ENCODE data around the gene VTA1.
"Not testable (repeated sequence)": the region's sequence is repeated elsewhere in the genome, so short reads cannot be mapped to it uniquely, and the experiment has no call there.

Gene VTA1

GRCh38 chr6:142218446-142218845 is 71.4 kb downstream of the VTA1 start:
- peaks cover 10 to 27% (median 25%) of the 10 kb centered on the region in 3 donors for H3K36me3 ChIP-seq
- no peak for TF ChIP-seq CTCF (IDR thresholded peaks at IDR 0.05)
- H3K27me3 ChIP-seq: no peaks in the 10 kb centered on the region
- no peaks in the 10 kb centered on the region for H3K4me1 ChIP-seq
- no peak overlapping the region for H3K4me3 ChIP-seq
- intact Hi-C loops (cut with DNase I; ENCODE audit: low total_unique reads): no loop called here
- no peak overlapping the region for H3K27ac ChIP-seq
- DNase-seq: no peak
- no peaks in the 10 kb centered on the region for H3K9me3 ChIP-seq

DNA sequence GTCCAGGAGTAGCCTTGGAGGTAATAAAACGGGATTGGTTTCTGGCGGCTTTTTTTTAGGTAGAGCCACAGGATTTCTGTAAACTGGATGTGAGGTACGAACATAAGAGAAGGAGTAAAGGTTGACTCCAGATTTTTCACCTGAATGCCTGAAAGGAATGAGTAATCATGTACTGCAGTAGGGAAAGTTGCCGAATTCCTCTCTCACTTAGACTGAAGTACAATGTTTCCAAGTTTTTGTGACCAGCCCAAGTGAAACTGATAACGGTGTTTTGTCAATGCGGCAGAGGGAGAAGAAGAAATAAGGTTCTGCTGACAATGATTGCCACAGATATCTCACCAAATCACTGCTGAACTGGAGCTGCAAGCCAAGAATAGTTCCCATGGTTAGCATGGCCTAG is 75.0 kb downstream of the VTA1 start:
- no peak overlapping the region for H3K27ac ChIP-seq
- no peaks in the 10 kb centered on the region for H3K4me1 ChIP-seq
- no peaks in the 10 kb centered on the region for H3K27me3 ChIP-seq
- no peak for DNase-seq
- peaks cover 9 to 20% (median 20%) of the 10 kb centered on the region in 3 donors for H3K36me3 ChIP-seq
- TF ChIP-seq CTCF (IDR thresholded peaks at IDR 0.05): no peak
- H3K4me3 ChIP-seq: no peak overlapping the region
- H3K9me3 ChIP-seq: no peaks in the 10 kb centered on the region
- intact Hi-C loops (cut with DNase I; ENCODE audit: low total_unique reads): no loop called here

GRCh38 chr6:142223938-142224337 is 76.9 kb downstream of the VTA1 start:
- Histone ChIP-seq H3K27me3 (no peaks in the 10 kb centered on the region), H3K4me3 (no peak overlapping the region), H3K36me3 (peaks cover 6 to 13% (median 12%) of the 10 kb centered on the region in 3 donors), H3K27ac (no peak overlapping the region), H3K4me1 (no peaks in the 10 kb centered on the region), H3K9me3 (peaks cover 0 to 6% (median 5%) of the 10 kb centered on the region in 3 donors)
- TF ChIP-seq CTCF (IDR thresholded peaks at IDR 0.05): no peak
- DNase-seq: no peak
- intact Hi-C loops (cut with DNase I; ENCODE audit: low total_unique reads): no loop called here

DNA sequence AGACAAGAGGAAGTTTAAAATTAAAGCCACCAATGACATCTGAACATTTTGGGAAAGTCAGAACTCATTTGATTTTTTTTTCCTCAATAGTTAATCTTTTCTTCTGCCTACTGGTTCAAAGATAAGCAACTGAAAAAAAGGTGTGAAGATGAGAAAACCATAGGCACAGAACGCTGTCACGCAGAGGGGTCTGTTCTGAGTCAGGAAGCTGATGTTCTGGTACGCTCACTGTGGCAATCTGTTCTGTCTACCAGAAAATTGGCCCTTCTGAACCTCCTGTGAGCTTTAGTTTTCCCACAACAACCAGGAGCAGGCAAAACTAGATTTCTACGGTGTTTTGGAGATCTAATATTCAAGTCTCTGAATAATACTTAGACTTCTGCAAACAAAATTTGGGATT is 78.1 kb downstream of the VTA1 start:
- intact Hi-C loops (cut with DNase I; ENCODE audit: low total_unique reads): no loop called here
- TF ChIP-seq CTCF (IDR thresholded peaks at IDR 0.05): no peak
- H3K27me3 ChIP-seq: no peaks in the 10 kb centered on the region

DNA sequence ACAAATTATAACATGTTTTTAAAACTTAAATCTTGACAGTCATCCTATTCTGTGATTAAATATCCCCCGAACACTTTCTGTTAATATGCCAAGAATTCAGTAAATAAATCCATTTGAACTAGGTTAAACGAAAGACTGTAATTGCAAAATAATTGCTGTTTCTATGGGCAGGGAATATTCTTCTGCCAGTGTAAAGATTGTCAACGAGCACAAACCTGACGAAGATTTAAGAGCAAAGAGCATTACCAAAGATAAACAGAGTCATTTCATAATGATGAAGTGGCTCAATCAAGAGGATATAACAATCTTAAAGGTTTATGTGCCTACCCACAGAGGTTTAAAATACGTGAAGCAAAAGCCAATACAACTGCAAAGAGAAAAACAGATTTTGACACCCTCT is 78.5 kb downstream of the VTA1 start:
- Histone ChIP-seq H3K36me3 (no peaks in the 10 kb centered on the region), H3K27ac (no peak overlapping the region), H3K4me3 (no peak overlapping the region), H3K27me3 (no peaks in the 10 kb centered on the region), H3K4me1 (no peaks in the 10 kb centered on the region), H3K9me3 (peaks cover 0 to 6% (median 5%) of the 10 kb centered on the region in 3 donors)
- intact Hi-C loops (cut with DNase I; ENCODE audit: low total_unique reads): no loop called here
- TF ChIP-seq CTCF (IDR thresholded peaks at IDR 0.05): no peak
- DNase-seq: no peak

More for the DNA sequence above, 78.1 kb downstream of the VTA1 start:
- peaks cover 0 to 6% (median 5%) of the 10 kb centered on the region in 3 donors for H3K9me3 ChIP-seq
- no peaks in the 10 kb centered on the region for H3K4me1 ChIP-seq
- peaks cover 0 to 4% (median 0%) of the 10 kb centered on the region in 3 donors for H3K36me3 ChIP-seq
- DNase-seq: no peak
- no peak overlapping the region for H3K4me3 ChIP-seq
- H3K27ac ChIP-seq: no peak overlapping the region

DNA sequence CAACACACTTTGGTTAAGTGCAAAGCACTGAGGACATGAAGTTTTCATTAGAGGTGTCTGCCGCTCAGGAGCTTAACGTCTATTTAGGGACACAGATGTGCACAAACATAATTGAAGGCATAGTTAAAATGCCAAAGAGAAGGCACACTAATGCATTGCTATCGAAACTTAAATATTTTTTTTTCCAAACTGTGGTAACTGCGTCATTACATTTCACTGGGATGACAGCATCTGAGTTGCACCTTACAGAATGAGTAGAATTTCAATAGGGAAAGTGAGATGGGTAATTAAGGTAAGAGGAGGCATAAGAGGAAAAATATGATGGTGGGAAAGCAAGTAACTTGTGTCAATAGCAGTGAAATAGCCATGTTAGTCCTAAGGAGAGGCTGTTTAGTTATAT is 79.7 kb downstream of the VTA1 start:
- intact Hi-C loops (cut with DNase I; ENCODE audit: low total_unique reads): no loop called here
- H3K27me3 ChIP-seq: no peaks in the 10 kb centered on the region
- no peaks in the 10 kb centered on the region for H3K36me3 ChIP-seq
- no peak overlapping the region for H3K27ac ChIP-seq
- TF ChIP-seq CTCF (IDR thresholded peaks at IDR 0.05): no peak
- H3K4me1 ChIP-seq: no peaks in the 10 kb centered on the region
- no peak overlapping the region for H3K4me3 ChIP-seq
- peaks cover 0 to 6% (median 5%) of the 10 kb centered on the region in 3 donors for H3K9me3 ChIP-seq
- DNase-seq: no peak

DNA sequence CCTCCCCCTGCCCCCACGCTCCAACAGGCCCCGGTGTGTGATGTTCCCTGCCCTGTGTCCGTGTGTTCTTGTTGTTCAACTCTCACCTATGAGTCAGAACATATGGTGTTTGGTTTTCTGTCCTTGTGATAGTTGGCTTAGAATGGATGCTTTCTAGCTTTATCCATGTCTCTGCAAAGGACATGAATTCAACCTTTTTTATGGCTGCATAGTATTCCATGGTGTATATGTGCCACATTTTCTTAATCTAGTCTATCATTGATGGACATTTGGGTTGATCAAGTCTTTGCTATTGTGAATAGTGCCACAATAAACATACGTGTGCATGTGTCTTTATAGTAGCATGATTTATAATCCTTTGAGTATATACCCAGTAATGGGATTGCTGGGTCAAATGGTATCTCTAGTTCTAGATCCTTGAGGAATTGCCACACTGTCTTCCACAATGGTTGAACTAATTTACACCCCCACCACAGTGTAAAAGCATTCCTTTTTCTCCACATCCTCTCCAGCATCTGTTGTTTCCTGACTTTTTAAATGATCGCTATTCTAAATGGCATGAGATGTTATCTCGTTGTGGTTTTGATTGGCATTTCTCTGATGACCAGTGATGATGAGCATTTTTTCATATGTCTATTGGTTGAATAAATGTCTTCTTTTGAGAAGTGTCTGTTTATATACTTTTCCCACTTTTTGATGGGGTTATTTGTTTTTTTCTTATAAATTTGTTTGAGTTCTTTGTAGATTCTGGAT is 82.6 kb downstream of the VTA1 start:
- H3K4me3 ChIP-seq; H3K27me3 ChIP-seq; H3K36me3 ChIP-seq; DNase-seq; H3K9me3 ChIP-seq; intact Hi-C loops (cut with DNase I; ENCODE audit: low total_unique reads); H3K4me1 ChIP-seq; H3K27ac ChIP-seq: not testable (repeated sequence)
